GM10847 (cell line): ENCODE measurements around the gene EPHB6.

Experiments used
- POLR2A ChIP-seq: IDR thresholded peaks from 2 replicates; pipeline ENCODE4 v1.6.1; 2011; ENCODE audit not compliant: insufficient read length; ENCODE audit errors: extremely low read depth

EPHB6 gene

GRCh38 chr7:142867398-142868187 lies 12.7 kb downstream of the EPHB6 start:
- no peak for TF ChIP-seq POLR2A

GRCh38 chr7:142868188-142868985 lies 13.5 kb downstream of the EPHB6 start:
- no peak for TF ChIP-seq POLR2A

GRCh38 chr7:142868986-142869415 lies 14.1 kb downstream of the EPHB6 start:
- no peak for TF ChIP-seq POLR2A

GRCh38 chr7:142869434-142869833 lies 14.6 kb downstream of the EPHB6 start:
- no peak for TF ChIP-seq POLR2A

GRCh38 chr7:142870147-142870559 lies 15.3 kb downstream of the EPHB6 start:
- no peak for TF ChIP-seq POLR2A

- TF ChIP-seq POLR2A: no peak
Observed at GRCh38 chr7:142870566-142871259, 15.8 kb downstream of the EPHB6 start.

GRCh38 chr7:142871260-142872105 lies 16.6 kb downstream of the EPHB6 start:
- TF ChIP-seq POLR2A: no peak

- no peak for TF ChIP-seq POLR2A
Observed at GRCh38 chr7:142872106-142872675, 17.3 kb downstream of the EPHB6 start.

- no peak for TF ChIP-seq POLR2A
Observed at GRCh38 chr7:142873281-142873784, 18.5 kb downstream of the EPHB6 start.

- no peak for TF ChIP-seq POLR2A
Observed at GRCh38 chr7:142873871-142874270, 19.0 kb downstream of the EPHB6 start.

GRCh38 chr7:142874409-142874808 lies 19.5 kb downstream of the EPHB6 start:
- no peak for TF ChIP-seq POLR2A

GRCh38 chr7:142874837-142875236 lies 20.0 kb downstream of the EPHB6 start:
- no peak for TF ChIP-seq POLR2A

- no peak for TF ChIP-seq POLR2A
Observed at GRCh38 chr7:142875456-142875855, 20.6 kb downstream of the EPHB6 start.
